Spinal cord (tissue), 10 donors: ENCODE results near the gene SCUBE1. TPM values are rescaled to one million over a fixed set of nuclear protein-coding genes. Genes with fewer than 3 reads are reported as not detected.
A peak's percentile ranks its signal among the peaks of the same experiment; 100 is the strongest.

Experiments used
- DNase-seq, 6 donors: peaks; one replicate each; pipeline versions ENCODE4 v3.0.0 to v3.0.0-alpha.2; 2013 to 2015; ENCODE audit warnings: low spot score in 6 of 6, low read depth in 4 of 6
- H3K27ac ChIP-seq: one replicate; pipeline ENCODE4 v1.5.1; 2013; ENCODE audit warnings: low read depth, low read length, control low read depth
- H3K27me3 ChIP-seq: one replicate; pipeline ENCODE4 v1.6.1; 2013; ENCODE audit warnings: low read length; ENCODE audit not compliant: control insufficient read depth, insufficient read depth
- H3K36me3 ChIP-seq: one replicate; pipeline ENCODE4 v1.6.1; 2013; ENCODE audit warnings: low read length; ENCODE audit not compliant: control insufficient read depth, insufficient read depth
- H3K4me1 ChIP-seq: one replicate; pipeline ENCODE4 v1.6.1; 2013; ENCODE audit warnings: low read length; ENCODE audit not compliant: control insufficient read depth, insufficient read depth
- H3K4me3 ChIP-seq: one replicate; pipeline ENCODE4 v1.5.1; 2013; ENCODE audit warnings: low read depth, low read length, control low read depth
- H3K9me3 ChIP-seq: one replicate; pipeline ENCODE4 v1.6.1; 2013; ENCODE audit warnings: low read length; ENCODE audit not compliant: control insufficient read depth, insufficient read depth
- WGBS: methylation state at CpG from one replicate; pipeline ENCODE4 v1.1.5; 2013; ENCODE audit warnings: missing lambda C conversion rate; ENCODE audit not compliant: insufficient coverage; 5-methylcytosine and 5-hydroxymethylcytosine counted together
- polyA plus RNA-seq, 2 donors: library from polyadenylated mRNA; unstranded; fragments of 120-200 nt; gene quantifications; one replicate each; pipeline ENCODE4 v1.2.1, GENCODE V29; 2013; ENCODE audit not compliant: insufficient read length in 2 of 2
- total RNA-seq, 2 donors: library from RNA; depleted of rRNA in 1 of 2; stranded (reverse); fragments of 120-200 nt in 1 of 2; fragments of >200 nt in 1 of 2; gene quantifications; one replicate each; pipeline versions ENCODE4 v1.2.3 to v1.2.4, GENCODE V29; 2013 to 2014
- donor health status: healthy.

The SCUBE1 gene
- total and polyA plus RNA-seq, 4 donors: 5.3 to 13.1 (median 10.6) TPM

DNA sequence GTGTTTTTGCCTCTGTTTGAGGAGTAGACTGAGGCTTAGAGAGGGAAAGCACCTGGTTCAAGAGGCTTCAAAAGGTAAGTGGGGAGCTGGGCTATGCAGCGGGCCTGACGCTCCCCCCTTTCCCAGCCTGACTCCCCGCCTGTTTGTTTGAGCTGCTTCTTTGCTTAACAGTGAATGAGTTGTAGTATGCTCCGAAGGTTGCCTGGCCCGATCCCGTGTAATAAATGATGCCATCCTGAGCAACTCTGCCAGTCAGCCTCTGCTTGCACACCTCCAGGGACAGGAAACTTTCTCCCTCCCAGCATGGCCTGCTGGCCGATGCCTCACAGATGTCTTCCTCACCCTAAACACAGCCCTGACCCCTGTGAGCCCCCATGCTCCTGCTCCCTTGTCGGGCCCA is 110.7 kb downstream of the SCUBE1 start:
- 90% methylated on average over 7 of the region's 8 CpGs for WGBS
- Histone ChIP-seq H3K36me3 (peaks cover 6% of the 10 kb centered on the region), H3K27ac (no peak overlapping the region), H3K9me3 (no peaks in the 10 kb centered on the region), H3K4me1 (peaks cover 56% of the 10 kb centered on the region), H3K27me3 (no peaks in the 10 kb centered on the region), H3K4me3 (no peak overlapping the region)
- DNase-seq: no peak

DNA sequence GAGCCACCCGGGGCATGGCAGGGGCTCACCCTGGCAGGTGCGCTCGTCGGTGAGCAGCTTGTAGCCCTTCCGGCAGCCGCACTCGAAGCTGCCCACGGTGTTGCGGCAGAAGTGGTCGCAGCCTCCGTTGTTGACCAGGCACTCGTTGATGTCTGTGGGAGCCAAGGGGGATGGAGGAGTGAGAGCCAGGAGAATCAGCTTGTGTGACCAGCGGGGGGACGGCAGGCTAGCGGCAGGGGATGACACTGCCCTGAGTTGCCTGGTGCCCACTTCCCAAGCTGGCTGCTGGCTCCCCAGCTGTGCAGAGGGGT is 111.5 kb downstream of the SCUBE1 start:
- Histone ChIP-seq H3K9me3 (no peaks in the 10 kb centered on the region), H3K36me3 (peaks cover 9% of the 10 kb centered on the region), H3K27me3 (no peaks in the 10 kb centered on the region), H3K4me3 (no peak overlapping the region), H3K27ac (no peak overlapping the region), H3K4me1 (peaks cover 56% of the 10 kb centered on the region)
- DNase-seq: no peak
- whole genome bisulfite sequencing: 71% methylated on average over 15 of the region's 15 CpGs

DNA sequence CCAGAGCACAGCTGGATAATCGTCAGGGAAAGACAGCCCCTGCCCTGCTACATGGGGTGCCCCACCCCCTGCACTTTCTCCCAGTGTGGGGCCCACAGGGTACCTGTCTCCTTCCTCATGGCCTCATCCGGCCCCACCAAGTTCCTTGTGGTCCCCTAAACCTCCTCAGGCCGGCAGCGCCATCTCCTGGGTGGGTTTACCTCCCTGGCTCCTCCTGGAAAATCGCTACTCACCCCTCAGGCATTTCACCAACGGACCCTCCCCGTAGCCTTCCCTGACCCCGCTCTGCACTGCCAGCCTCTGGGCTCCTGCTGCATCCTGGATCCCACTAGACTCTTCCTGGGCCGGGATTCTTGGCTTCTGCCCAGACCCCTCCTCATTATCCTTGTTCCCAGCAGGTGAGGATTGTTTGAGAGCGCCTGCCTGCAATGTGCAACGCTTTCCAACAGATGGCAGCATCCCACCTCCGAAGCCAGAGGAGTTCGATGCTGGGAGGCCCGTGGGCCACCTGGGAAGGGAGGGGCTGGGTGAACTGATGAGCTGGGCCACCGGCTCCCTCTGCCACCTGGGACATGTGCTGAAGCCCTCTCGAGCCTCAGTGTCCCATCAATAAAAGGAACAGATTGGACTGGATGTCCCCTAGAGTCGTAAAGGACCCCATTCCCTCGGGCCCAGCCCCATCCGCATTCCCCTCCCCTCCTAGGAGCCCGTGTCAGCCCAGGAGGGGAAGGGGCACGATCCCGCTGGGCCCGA is 112.0 kb downstream of the SCUBE1 start:
- no peak overlapping the region for H3K27ac ChIP-seq
- peaks cover 9% of the 10 kb centered on the region for H3K36me3 ChIP-seq
- WGBS: 15% methylated on average over 22 of the region's 23 CpGs
- peaks cover 56% of the 10 kb centered on the region for H3K4me1 ChIP-seq
- H3K4me3 ChIP-seq: no peak overlapping the region
- DNase-seq: peak in 4 of 6 donors; percentile 33 to 93 (median 62)
- H3K27me3 ChIP-seq: no peaks in the 10 kb centered on the region
- no peaks in the 10 kb centered on the region for H3K9me3 ChIP-seq

- DNase-seq: no peak
- 82% methylated on average over 8 of the region's 9 CpGs for WGBS
- Histone ChIP-seq H3K4me1 (peaks cover 51% of the 10 kb centered on the region), H3K27ac (no peak overlapping the region), H3K36me3 (peaks cover 9% of the 10 kb centered on the region), H3K9me3 (no peaks in the 10 kb centered on the region), H3K4me3 (no peak overlapping the region), H3K27me3 (no peaks in the 10 kb centered on the region)
These were observed 112.6 kb downstream of the SCUBE1 start for GRCh38 chr22:43230571-43230970.

DNA sequence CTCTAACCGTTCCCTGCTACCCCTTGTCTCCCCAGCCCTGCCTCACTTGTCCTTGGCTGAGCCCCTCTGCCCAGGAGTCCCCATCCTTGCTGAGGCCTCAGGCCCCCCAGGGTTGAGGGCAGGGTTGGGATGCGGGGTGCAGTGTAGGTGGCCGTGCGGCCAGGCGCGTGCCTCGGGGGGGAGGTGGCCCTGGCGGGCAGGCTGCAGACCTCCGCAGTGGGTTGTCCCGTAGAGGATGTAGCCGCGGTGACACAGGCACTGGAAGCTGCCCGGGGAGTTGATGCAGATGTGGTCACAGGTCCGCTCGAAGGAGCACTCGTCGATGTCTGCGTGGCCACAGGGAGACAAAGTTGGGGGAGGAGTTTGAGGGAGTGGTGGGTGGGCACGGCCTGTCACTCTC is 114.3 kb downstream of the SCUBE1 start:
- Histone ChIP-seq H3K27ac (no peak overlapping the region), H3K9me3 (no peaks in the 10 kb centered on the region), H3K27me3 (no peaks in the 10 kb centered on the region), H3K4me1 (peaks cover 34% of the 10 kb centered on the region), H3K36me3 (peaks cover 9% of the 10 kb centered on the region), H3K4me3 (no peak overlapping the region)
- no peak for DNase-seq
- 82% methylated on average over 19 of the region's 19 CpGs for WGBS

GRCh38 chr22:43228330-43228729 is 114.8 kb downstream of the SCUBE1 start:
- peaks cover 9% of the 10 kb centered on the region for H3K36me3 ChIP-seq
- H3K4me1 ChIP-seq: peaks cover 32% of the 10 kb centered on the region
- H3K4me3 ChIP-seq: no peak overlapping the region
- no peaks in the 10 kb centered on the region for H3K9me3 ChIP-seq
- 64% methylated on average over 8 of the region's 8 CpGs for WGBS
- no peaks in the 10 kb centered on the region for H3K27me3 ChIP-seq
- no peak for DNase-seq
- H3K27ac ChIP-seq: no peak overlapping the region

- Histone ChIP-seq H3K27me3 (no peaks in the 10 kb centered on the region), H3K36me3 (peaks cover 13% of the 10 kb centered on the region), H3K4me3 (no peak overlapping the region), H3K9me3 (no peaks in the 10 kb centered on the region), H3K4me1 (peaks cover 41% of the 10 kb centered on the region), H3K27ac (no peak overlapping the region)
- DNase-seq: no peak
- 64% methylated on average over 17 of the region's 17 CpGs for WGBS
These were observed 115.9 kb downstream of the SCUBE1 start for GRCh38 chr22:43227239-43227630.

- Histone ChIP-seq H3K4me1 (peaks cover 42% of the 10 kb centered on the region), H3K9me3 (no peaks in the 10 kb centered on the region), H3K27me3 (no peaks in the 10 kb centered on the region), H3K4me3 (no peak overlapping the region), H3K36me3 (peaks cover 15% of the 10 kb centered on the region), H3K27ac (no peak overlapping the region)
- DNase-seq: peak in 2 of 6 donors; percentile 44 to 51
- 23% methylated on average over 16 of the region's 19 CpGs for WGBS
These were observed 116.6 kb downstream of the SCUBE1 start for GRCh38 chr22:43226377-43227238.

DNA sequence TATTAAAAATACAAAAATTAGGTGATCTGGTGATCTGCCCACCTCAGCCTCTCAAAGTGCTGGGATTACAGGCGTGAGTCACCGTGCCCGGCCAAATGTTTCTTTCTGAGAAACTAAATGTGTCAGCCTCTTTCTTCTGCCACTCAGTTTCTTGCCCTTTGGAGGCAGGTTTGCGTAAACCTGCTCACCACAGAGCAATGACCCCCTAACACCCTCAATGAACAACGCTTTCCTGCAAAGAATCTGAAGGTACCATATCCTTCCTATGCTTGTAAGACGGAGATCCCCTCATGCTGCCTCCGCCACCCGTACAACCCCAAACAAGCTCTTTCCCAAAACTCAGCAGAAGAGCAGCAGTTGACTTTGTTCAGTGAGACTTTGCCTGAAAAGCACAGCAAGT is 117.6 kb downstream of the SCUBE1 start:
- Histone ChIP-seq H3K4me1 (peaks cover 33% of the 10 kb centered on the region), H3K9me3 (no peaks in the 10 kb centered on the region), H3K36me3 (peaks cover 17% of the 10 kb centered on the region), H3K27ac (no peak overlapping the region), H3K27me3 (no peaks in the 10 kb centered on the region), H3K4me3 (no peak overlapping the region)
- 98% methylated on average over 8 of the region's 8 CpGs for WGBS
- DNase-seq: no peak

DNA sequence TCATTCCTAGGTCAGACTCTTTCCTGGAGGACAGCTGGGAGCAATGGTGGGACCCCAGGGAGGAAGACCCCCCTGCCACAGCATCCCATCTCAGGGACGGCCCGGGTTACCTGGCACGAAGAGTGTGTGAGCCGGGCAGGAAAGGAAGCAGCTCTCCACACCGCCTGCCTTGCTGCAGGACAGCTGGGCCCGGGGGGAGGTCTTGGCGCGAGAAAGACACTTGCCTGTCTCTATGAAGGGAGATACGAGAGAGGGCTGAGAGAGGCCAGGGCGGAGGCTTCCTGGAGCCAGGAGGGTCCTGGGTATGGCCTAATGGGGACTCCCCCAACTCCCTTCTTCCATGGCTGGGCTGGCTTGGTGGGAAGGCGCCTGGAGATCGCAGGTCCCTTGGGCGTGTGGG is 120.2 kb downstream of the SCUBE1 start:
- 93% methylated on average over 3 of the region's 13 CpGs for WGBS

More for the DNA sequence above, 120.2 kb downstream of the SCUBE1 start:
- Histone ChIP-seq H3K9me3 (no peaks in the 10 kb centered on the region), H3K4me1 (peaks cover 31% of the 10 kb centered on the region), H3K36me3 (peaks cover 23% of the 10 kb centered on the region), H3K27ac (no peak overlapping the region), H3K4me3 (no peak overlapping the region), H3K27me3 (no peaks in the 10 kb centered on the region)
- no peak for DNase-seq
